Mesothelial cell of epicardium (in vitro differentiated cells): ENCODE results near the gene BMX. TPM values are rescaled to one million over a fixed set of nuclear protein-coding genes. Genes with fewer than 3 reads are reported as not detected.

Experiments used
- DNase-seq, 2 experiments: peaks; one replicate each; pipeline ENCODE4 v3.0.0; 2021; ENCODE audit warnings: low spot score in 2 of 2; ENCODE audit not compliant: unreplicated experiment in 2 of 2
- H3K27ac Mint-ChIP-seq: 2 replicates; pipeline ENCODE4 v1.8.0; 2021; ENCODE audit warnings: mixed read lengths
- H3K27me3 Mint-ChIP-seq: 2 replicates; pipeline ENCODE4 v1.8.0; 2021; ENCODE audit warnings: low read depth, mixed read lengths
- H3K36me3 Mint-ChIP-seq: 2 replicates; pipeline ENCODE4 v1.8.0; 2021; ENCODE audit warnings: mixed read lengths
- H3K4me1 Mint-ChIP-seq: 2 replicates; pipeline ENCODE4 v1.8.0; 2021; ENCODE audit warnings: mixed read lengths
- H3K4me3 Mint-ChIP-seq: 2 replicates; pipeline ENCODE4 v1.8.0; 2021; ENCODE audit warnings: mild to moderate bottlenecking, moderate library complexity, mixed read lengths
- H3K9me3 Mint-ChIP-seq: 2 replicates; pipeline ENCODE4 v1.8.0; 2021; ENCODE audit warnings: mixed read lengths
- total RNA-seq: library from RNA; stranded (reverse); gene quantifications from 3 replicates; pipeline ENCODE4 v1.2.1, GENCODE V29; 2021
- TF ChIP-seq, protein P1 (sequence below): fragments of 200-600 bp; sonication (generic); IDR thresholded peaks from one replicate; pipeline ENCODE4 v1.5.0; 2021; ENCODE audit warnings: antibody characterized with exemption; ENCODE audit not compliant: unreplicated experiment

BMX gene
- total RNA-seq, 1 donor from 2014 or later = not detected

DNA sequence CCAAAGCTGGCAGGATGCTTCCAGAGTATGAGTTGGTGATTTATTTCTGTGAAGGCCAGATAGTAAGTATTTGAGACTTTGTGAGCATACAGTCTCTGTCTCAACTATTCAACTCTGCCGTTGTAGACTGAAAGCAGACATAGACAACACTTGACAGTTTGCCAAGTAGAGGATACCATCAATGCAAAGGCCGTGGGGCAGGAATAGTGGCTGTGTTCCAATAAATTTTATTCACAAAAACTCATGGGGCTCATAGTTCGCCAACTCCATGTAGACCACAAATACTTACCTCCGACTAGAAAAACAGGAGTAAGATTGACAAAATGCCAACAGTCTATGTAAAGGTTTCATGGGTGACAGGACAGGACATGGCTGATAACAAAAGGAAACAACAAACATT lies 3.8 kb upstream of the BMX start:
- H3K4me1 Mint-ChIP-seq = peaks cover 28% of the 10 kb centered on the region
- no peaks in the 10 kb centered on the region for H3K9me3 Mint-ChIP-seq
- TF ChIP-seq, protein P1, sequence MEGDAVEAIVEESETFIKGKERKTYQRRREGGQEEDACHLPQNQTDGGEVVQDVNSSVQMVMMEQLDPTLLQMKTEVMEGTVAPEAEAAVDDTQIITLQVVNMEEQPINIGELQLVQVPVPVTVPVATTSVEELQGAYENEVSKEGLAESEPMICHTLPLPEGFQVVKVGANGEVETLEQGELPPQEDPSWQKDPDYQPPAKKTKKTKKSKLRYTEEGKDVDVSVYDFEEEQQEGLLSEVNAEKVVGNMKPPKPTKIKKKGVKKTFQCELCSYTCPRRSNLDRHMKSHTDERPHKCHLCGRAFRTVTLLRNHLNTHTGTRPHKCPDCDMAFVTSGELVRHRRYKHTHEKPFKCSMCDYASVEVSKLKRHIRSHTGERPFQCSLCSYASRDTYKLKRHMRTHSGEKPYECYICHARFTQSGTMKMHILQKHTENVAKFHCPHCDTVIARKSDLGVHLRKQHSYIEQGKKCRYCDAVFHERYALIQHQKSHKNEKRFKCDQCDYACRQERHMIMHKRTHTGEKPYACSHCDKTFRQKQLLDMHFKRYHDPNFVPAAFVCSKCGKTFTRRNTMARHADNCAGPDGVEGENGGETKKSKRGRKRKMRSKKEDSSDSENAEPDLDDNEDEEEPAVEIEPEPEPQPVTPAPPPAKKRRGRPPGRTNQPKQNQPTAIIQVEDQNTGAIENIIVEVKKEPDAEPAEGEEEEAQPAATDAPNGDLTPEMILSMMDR = no peak
- H3K4me3 Mint-ChIP-seq = no peak overlapping the region
- H3K27me3 Mint-ChIP-seq = no peaks in the 10 kb centered on the region
- H3K27ac Mint-ChIP-seq = no peak overlapping the region
- H3K36me3 Mint-ChIP-seq = no peaks in the 10 kb centered on the region
- DNase-seq = no peak

DNA sequence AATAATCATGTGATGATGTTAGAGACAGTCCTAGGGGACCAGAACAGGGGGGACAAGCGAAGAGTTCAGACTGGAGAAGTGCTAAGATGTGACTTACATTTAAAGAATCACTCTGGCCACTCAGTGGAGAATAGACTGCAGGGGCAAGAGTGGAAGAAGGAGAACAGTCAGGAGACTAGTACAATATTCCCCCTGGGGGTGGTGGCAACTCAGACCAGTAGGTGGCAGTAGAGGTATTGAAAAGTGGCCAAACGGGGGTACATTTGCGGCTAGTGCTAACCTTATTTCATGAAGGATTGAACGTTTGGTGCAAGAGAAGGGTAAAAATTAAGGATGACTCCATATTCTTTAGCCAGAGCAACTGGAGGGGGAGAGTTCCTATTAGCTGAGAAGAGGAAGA lies 2.7 kb upstream of the BMX start:
- Mint-ChIP-seq H3K4me1 (peaks cover 18% of the 10 kb centered on the region), H3K27me3 (no peaks in the 10 kb centered on the region), H3K36me3 (no peaks in the 10 kb centered on the region), H3K27ac (no peak overlapping the region), H3K9me3 (no peaks in the 10 kb centered on the region), H3K4me3 (no peak overlapping the region)
- TF ChIP-seq, protein P1 = peak; percentile 56
- peak; percentile 31 to 71 for DNase-seq

DNA sequence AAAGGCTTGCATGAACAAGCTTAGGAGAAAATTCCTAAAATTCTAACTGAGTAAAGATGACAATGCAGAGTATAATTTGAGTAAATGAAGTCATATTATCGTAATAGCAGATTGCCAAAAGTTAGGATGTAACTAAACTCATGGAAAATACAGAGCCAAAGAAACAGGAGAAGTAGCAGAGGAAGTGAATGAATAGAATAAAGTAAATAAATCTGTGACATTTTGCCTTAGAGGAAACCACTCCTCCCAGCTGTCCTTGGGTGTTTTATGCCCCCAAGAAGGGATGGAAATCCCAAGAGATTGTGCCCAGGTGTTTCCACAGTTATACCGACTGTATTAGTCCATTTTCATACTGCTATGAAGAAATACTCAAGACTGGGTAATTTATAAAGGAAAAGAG lies 1.9 kb upstream of the BMX start:
- H3K9me3 Mint-ChIP-seq = no peaks in the 10 kb centered on the region
- H3K4me3 Mint-ChIP-seq = no peak overlapping the region
- no peaks in the 10 kb centered on the region for H3K27me3 Mint-ChIP-seq
- no peak overlapping the region for H3K27ac Mint-ChIP-seq
- no peak for DNase-seq
- H3K4me1 Mint-ChIP-seq = peaks cover 12% of the 10 kb centered on the region
- TF ChIP-seq, protein P1 = no peak
- H3K36me3 Mint-ChIP-seq = no peaks in the 10 kb centered on the region

DNA sequence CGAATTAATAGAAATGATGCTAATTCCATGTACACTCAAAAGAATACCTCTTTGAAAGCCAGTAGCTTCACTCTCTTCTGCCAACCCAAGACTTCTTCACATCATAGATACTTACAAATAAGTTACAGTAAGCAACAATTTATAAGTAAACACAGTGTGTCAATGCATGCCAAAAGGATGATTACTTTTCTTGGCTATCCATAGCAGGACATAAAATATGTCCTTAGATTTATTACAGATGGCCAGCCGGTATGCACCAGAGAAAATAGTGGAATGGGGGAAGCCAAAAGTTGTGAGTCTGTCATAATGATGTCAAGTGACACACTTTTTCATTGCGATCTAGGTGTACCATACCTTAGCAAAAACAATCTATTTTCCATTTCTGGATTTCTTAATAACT lies 631 bp upstream of the BMX start:
- no peaks in the 10 kb centered on the region for H3K9me3 Mint-ChIP-seq
- no peaks in the 10 kb centered on the region for H3K36me3 Mint-ChIP-seq
- H3K4me1 Mint-ChIP-seq = peaks cover 10% of the 10 kb centered on the region
- DNase-seq = no peak
- no peak overlapping the region for H3K27ac Mint-ChIP-seq
- H3K4me3 Mint-ChIP-seq = no peak overlapping the region
- H3K27me3 Mint-ChIP-seq = no peaks in the 10 kb centered on the region
- TF ChIP-seq, protein P1 = no peak

DNA sequence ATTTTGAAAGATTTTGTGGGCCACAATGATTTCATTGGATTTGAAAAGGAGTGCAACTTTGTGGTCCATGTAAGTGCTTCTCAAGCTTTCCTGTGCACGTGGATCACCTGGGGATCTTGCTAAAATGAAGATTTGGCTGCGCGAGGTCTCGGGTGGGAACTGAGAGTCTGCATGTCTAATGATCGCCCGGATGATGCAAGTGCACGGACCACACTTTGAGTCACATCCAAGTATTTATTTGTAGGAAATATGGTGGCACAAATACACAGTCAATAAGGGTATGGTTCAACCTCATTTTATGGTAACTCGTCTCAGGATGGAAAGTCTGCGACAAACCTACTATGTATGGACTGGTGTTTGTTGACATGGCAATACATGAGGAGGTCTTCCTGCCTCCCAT lies 899 bp downstream of the BMX start:
- Mint-ChIP-seq H3K36me3 (no peaks in the 10 kb centered on the region), H3K9me3 (no peaks in the 10 kb centered on the region), H3K27me3 (no peaks in the 10 kb centered on the region), H3K4me1 (peaks cover 7% of the 10 kb centered on the region), H3K27ac (no peak overlapping the region), H3K4me3 (no peak overlapping the region)
- DNase-seq = no peak
- TF ChIP-seq, protein P1 = no peak

DNA sequence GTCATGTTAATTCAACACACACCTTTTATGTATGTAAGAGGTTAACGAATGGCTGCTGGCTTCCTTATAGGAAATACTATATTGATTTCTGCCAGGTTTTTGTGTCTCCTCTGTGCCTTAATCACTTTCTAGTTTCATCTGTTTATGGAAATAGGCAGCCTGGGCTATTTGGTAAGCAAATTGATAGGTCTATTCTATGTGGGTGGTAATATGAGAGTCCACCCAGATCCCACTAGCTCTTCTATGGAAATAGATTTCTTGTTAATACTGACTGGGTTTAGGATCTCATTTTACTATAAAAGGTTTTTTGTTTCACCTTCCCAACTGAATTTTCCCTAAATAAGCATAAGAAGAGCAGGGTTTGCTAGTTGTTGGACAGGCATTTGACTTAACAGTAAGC lies 4.1 kb downstream of the BMX start:
- Mint-ChIP-seq H3K36me3 (no peaks in the 10 kb centered on the region), H3K4me3 (no peak overlapping the region), H3K27ac (no peak overlapping the region), H3K4me1 (no peaks in the 10 kb centered on the region), H3K9me3 (no peaks in the 10 kb centered on the region), H3K27me3 (no peaks in the 10 kb centered on the region)
- no peak for DNase-seq
- TF ChIP-seq, protein P1 = no peak
